ENCODE data around the gene C11orf98. TPM values are rescaled to one million over a fixed set of nuclear protein-coding genes. Genes with fewer than 3 reads are reported as not detected.

C11orf98 gene
- total and polyA plus RNA-seq, 2 of the 13 experiments (the other 11 are each of a cell fraction or from before 2014, with no cell fraction given), result 30.4 to 91.8 TPM

GRCh38 chr11:62664405-62665074 is 470 bp downstream of the C11orf98 start (continued):
- no peak for TF ChIP-seq NFYC (CRISPR knock-in tag; IDR thresholded peaks at IDR 0.05)
- no peak for TF ChIP-seq IRF9 (CRISPR knock-in tag; IDR thresholded peaks at IDR 0.05; ENCODE audit: borderline replicate concordance)
- no peak for TF ChIP-seq SALL1 (CRISPR knock-in tag; IDR thresholded peaks at IDR 0.05)
- no peak for TF ChIP-seq TBX3 (IDR thresholded peaks at IDR 0.05; ENCODE audit: borderline replicate concordance)
- peak; percentile 24 for TF ChIP-seq ZNF781 (CRISPR knock-in tag; IDR thresholded peaks at IDR 0.05; ENCODE audit: borderline replicate concordance, not compliant biosample characterization)
- peak; percentile 26; the same call in 1 of the 2 replicates for TF ChIP-seq ZNF292 (CRISPR knock-in tag; IDR thresholded peaks at IDR 0.05; ENCODE audit: borderline replicate concordance, low read depth)
- TF ChIP-seq ETV5 (CRISPR knock-in tag; IDR thresholded peaks at IDR 0.05; ENCODE audit: borderline replicate concordance), result no peak
- no peak for TF ChIP-seq ZNF674 (CRISPR knock-in tag; IDR thresholded peaks at IDR 0.05; ENCODE audit: low read depth)
- peak; percentile 29; the same call in 1 of the 2 replicates for TF ChIP-seq MED1 (CRISPR knock-in tag; IDR thresholded peaks at IDR 0.05)
- TF ChIP-seq ZNF296 (CRISPR knock-in tag; conservative IDR thresholded peaks at IDR 0.05), result 0 out of 2 replicates have a peak, but pooled peaks have one; percentile 19
- no peak for TF ChIP-seq GABPA (IDR thresholded peaks at IDR 0.05; ENCODE audit: low read depth, low read length)
- TF ChIP-seq GABPA (CRISPR knock-in tag; IDR thresholded peaks at IDR 0.05; ENCODE audit: low read depth), result no peak
- TF ChIP-seq MTF1 (CRISPR knock-in tag; IDR thresholded peaks at IDR 0.05), result no peak
- no peak for TF ChIP-seq RNF2 (conservative IDR thresholded peaks at IDR 0.05; ENCODE audit: low read depth)
- peak in 1 of 2 experiments; percentile 11; a peak in 1 of 4 replicates for TF ChIP-seq HMGXB4 (CRISPR knock-in tag; IDR thresholded peaks at IDR 0.05; ENCODE audit: borderline replicate concordance in 1 of 2, low read depth in 1 of 2)
- TF ChIP-seq ZSCAN31 (CRISPR knock-in tag; IDR thresholded peaks at IDR 0.05; ENCODE audit: low read depth), result no peak
- TF ChIP-seq TIGD3 (CRISPR knock-in tag; IDR thresholded peaks at IDR 0.05; ENCODE audit: borderline replicate concordance), result 0 out of 2 replicates have a peak, but pooled peaks have one; percentile 11
- no peak for TF ChIP-seq ZNF564 (CRISPR knock-in tag; IDR thresholded peaks at IDR 0.05)
- 0 out of 2 replicates have a peak, but pooled peaks have one; percentile 27 for TF ChIP-seq ZNF703 (CRISPR knock-in tag; IDR thresholded peaks at IDR 0.05; ENCODE audit: borderline replicate concordance)
- TF ChIP-seq ZNF263 (CRISPR knock-in tag; IDR thresholded peaks at IDR 0.05), result peak; percentile 68
- TF ChIP-seq ZNF549 (CRISPR knock-in tag; IDR thresholded peaks at IDR 0.05), result peak; percentile 48; the same call in 1 of the 2 replicates

Measured in HepG2 (cell line).